C4-2B (cell line): ENCODE results near the gene FOXA1.

Source experiments
- H3K27ac ChIP-seq: fragments of 450-650 bp; 2 replicates; pipeline ENCODE4 v1.5.1; 2017
- ZFX ChIP-seq: fragments of 450-650 bp; IDR thresholded peaks from 2 replicates; pipeline ENCODE4 v1.6.1; 2017
- TF ChIP-seq, protein P1 (sequence below): fragments of 450-650 bp; conservative IDR thresholded peaks from 2 replicates; pipeline ENCODE4 v1.5.1; 2017; ENCODE audit warnings: mild to moderate bottlenecking

The FOXA1 gene

GRCh38 chr14:37625597-37626595, 30.8 kb upstream of the FOXA1 start:
- TF ChIP-seq ZFX, result no peak
- TF ChIP-seq, protein P1, sequence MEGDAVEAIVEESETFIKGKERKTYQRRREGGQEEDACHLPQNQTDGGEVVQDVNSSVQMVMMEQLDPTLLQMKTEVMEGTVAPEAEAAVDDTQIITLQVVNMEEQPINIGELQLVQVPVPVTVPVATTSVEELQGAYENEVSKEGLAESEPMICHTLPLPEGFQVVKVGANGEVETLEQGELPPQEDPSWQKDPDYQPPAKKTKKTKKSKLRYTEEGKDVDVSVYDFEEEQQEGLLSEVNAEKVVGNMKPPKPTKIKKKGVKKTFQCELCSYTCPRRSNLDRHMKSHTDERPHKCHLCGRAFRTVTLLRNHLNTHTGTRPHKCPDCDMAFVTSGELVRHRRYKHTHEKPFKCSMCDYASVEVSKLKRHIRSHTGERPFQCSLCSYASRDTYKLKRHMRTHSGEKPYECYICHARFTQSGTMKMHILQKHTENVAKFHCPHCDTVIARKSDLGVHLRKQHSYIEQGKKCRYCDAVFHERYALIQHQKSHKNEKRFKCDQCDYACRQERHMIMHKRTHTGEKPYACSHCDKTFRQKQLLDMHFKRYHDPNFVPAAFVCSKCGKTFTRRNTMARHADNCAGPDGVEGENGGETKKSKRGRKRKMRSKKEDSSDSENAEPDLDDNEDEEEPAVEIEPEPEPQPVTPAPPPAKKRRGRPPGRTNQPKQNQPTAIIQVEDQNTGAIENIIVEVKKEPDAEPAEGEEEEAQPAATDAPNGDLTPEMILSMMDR, result no peak
- H3K27ac ChIP-seq, result no peak overlapping the region

DNA sequence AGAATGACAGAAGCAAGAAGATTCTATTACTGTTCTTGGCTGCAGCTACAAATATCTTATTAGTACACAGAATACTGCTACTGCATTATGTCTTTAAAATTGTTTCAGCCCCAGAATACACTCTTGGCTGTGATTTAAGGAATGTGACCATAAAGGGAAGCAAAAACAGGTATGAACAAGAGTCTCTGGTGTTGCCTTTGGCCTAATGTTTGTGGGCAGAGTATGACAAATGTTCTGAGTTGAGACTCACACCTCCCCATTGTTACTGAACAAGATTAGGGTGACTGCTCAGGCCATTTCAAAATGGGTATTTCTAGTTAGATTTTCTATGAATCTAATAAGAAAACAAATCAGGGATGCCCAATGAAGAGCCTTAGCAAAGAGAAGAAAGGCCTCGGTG, 28.9 kb upstream of the FOXA1 start:
- H3K27ac ChIP-seq, result no peak overlapping the region
- TF ChIP-seq, protein P1, result no peak
- TF ChIP-seq ZFX, result no peak

- no peak overlapping the region for H3K27ac ChIP-seq
- TF ChIP-seq ZFX, result no peak
- TF ChIP-seq, protein P1, result no peak
Observed at GRCh38 chr14:37623426-37623951, 28.4 kb upstream of the FOXA1 start.

DNA sequence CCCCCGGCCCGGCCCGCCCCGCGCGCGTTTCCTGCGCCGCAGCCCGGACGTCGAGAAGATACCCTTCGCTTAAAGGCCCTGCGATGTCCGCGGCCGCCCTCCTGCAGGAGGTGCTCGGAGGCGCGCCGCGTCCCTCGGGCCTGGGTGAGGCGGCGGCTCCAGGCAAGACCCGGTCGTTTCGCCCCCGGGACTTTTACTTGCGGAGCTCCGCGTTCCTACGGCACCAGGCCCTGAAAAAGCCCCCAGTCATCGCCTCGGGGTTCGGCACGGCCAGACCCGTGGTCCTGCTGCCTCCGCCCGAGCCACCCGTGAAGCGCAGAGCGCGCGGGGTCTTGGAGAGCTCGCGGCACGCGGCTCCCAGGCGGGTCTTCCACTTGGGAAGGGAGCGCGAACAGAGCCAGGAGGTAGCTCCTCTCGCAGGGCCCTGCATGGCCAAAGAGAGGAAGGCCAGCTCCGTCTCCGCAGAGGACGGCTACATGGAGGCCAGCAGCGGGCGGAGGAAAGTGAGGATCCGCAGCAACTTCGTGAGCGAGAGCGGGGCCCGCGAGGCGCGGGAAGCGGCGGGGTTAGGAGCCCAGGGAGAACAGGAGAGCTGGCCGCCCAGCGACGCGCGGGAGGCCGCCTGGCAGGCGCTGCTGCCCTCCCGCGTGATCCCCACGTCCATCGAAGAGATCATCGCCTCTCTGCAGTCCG, 27.3 kb upstream of the FOXA1 start:
- no peak for TF ChIP-seq ZFX
- TF ChIP-seq, protein P1, result no peak
- H3K27ac ChIP-seq, result no peak overlapping the region

GRCh38 chr14:37620856-37621255, 25.8 kb upstream of the FOXA1 start:
- no peak overlapping the region for H3K27ac ChIP-seq
- TF ChIP-seq, protein P1, result no peak
- TF ChIP-seq ZFX, result no peak

DNA sequence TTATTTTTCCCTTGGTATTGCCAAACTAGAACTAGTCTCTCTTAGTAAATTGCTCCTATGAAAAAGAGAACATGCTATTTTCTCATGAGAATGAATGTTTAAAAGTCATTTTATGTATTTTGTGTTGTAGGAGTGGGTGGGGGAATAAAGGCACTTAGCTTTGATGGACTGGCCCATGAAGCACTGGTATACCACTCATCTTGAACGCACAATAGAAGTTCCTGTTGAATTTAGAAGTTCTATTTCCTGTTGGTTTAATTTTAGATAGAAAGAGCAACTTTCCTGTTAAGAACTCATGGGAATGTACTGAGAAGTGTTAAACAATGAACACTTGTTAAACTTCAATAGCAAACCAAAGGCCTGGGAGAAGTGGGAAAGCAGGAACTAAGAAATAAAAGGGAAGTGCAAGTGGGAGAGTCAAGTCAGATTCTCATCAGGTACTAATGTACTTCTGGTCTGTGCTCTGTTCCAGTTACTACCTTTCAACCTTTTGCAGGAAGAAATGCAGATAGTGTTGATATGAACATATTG, 23.5 kb upstream of the FOXA1 start:
- H3K27ac ChIP-seq, result no peak overlapping the region
- TF ChIP-seq, protein P1, result no peak
- TF ChIP-seq ZFX, result no peak
